HepG2 (cell line): Measurements from ENCODE around the gene SERPINA6. TPM values are rescaled to one million over a fixed set of nuclear protein-coding genes. Genes with fewer than 3 reads are reported as not detected.

Experiments used
- CBX1 ChIP-seq: IDR thresholded peaks from one replicate; pipeline ENCODE4 v1.6.1; 2016; ENCODE audit warnings: antibody characterized with exemption, low read depth
- CEBPB ChIP-seq: IDR thresholded peaks from 2 replicates; pipeline ENCODE4 v1.6.1; 2011; ENCODE audit warnings: low read depth, low read length, improper control_type of control experiment, borderline replicate concordance
- E2F5 ChIP-seq: sonication (generic); formaldehyde crosslinking; conservative IDR thresholded peaks from 2 replicates; pipeline ENCODE4 v1.4.0; 2020; ENCODE audit warnings: missing genetic modification reagents
- EHMT2 ChIP-seq: fragments of 200-600 bp; sonication (generic); IDR thresholded peaks from 2 replicates; pipeline ENCODE4 v1.7.0; 2017; ENCODE audit warnings: antibody characterized with exemption, low read depth, low read length, borderline replicate concordance
- FOXK1 ChIP-seq: sonication (generic); formaldehyde crosslinking; IDR thresholded peaks from 2 replicates; pipeline ENCODE4 v1.4.0; 2020; ENCODE audit warnings: low read depth, missing genetic modification reagents, borderline replicate concordance
- GFI1 ChIP-seq: sonication (generic); formaldehyde crosslinking; IDR thresholded peaks from 2 replicates; pipeline ENCODE4 v1.5.0; 2020; ENCODE audit warnings: missing genetic modification reagents, mild to moderate bottlenecking, borderline replicate concordance
- KLF16 ChIP-seq, 2 experiments: sonication (generic) in 1 of 2; formaldehyde crosslinking in 1 of 2; IDR thresholded peaks; 2 replicates each; pipeline versions ENCODE4 v1.6.1 to v1.8.0; 2016 to 2023; ENCODE audit warnings: missing genetic modification reagents in 2 of 2, missing compliant biosample characterization in 1 of 2
- MYNN ChIP-seq: sonication (generic); formaldehyde crosslinking; IDR thresholded peaks from 2 replicates; pipeline ENCODE4 v1.4.0; 2020; ENCODE audit warnings: mild to moderate bottlenecking, low read depth, missing genetic modification reagents
- PRPF4 ChIP-seq: fragments of 200-400 bp; formaldehyde crosslinking; IDR thresholded peaks from 2 replicates; pipeline ENCODE4 v1.6.1; 2016; ENCODE audit warnings: low read length, low read depth; ENCODE audit not compliant: poor library complexity, severe bottlenecking
- SRSF4 ChIP-seq: fragments of 200-400 bp; formaldehyde crosslinking; IDR thresholded peaks from one replicate; pipeline ENCODE4 v1.6.1; 2018; ENCODE audit warnings: mild to moderate bottlenecking, low read depth, low read length, moderate library complexity; ENCODE audit not compliant: poor library complexity, severe bottlenecking
- ZNF264 ChIP-seq: sonication (generic); formaldehyde crosslinking; IDR thresholded peaks from 2 replicates; pipeline ENCODE4 v1.4.0; 2020; ENCODE audit warnings: missing genetic modification reagents
- ZNF407 ChIP-seq: sonication (generic); formaldehyde crosslinking; IDR thresholded peaks from one replicate; pipeline ENCODE4 v1.5.1; 2020; ENCODE audit warnings: mild to moderate bottlenecking, missing genetic modification reagents; ENCODE audit errors: not compliant biosample characterization
- ZNF512B ChIP-seq: sonication (generic); formaldehyde crosslinking; IDR thresholded peaks from 2 replicates; pipeline ENCODE4 v1.5.1; 2020; ENCODE audit warnings: missing genetic modification reagents, mild to moderate bottlenecking, borderline replicate concordance
- ZNF747 ChIP-seq: sonication (generic); formaldehyde crosslinking; IDR thresholded peaks from 2 replicates; pipeline ENCODE4 v1.8.1; 2023; ENCODE audit warnings: missing genetic modification reagents, mild to moderate bottlenecking, borderline replicate concordance
- ZNF788 ChIP-seq: sonication (generic); formaldehyde crosslinking; IDR thresholded peaks from 2 replicates; pipeline ENCODE4 v1.5.0; 2020; ENCODE audit warnings: mild to moderate bottlenecking, missing genetic modification reagents, borderline replicate concordance
- polyA plus RNA-seq, 8 experiments: library from polyadenylated mRNA; depleted of rRNA in 3 of 8; stranded (reverse) in 7 of 8; unstranded in 1 of 8; fragments of >200 nt; fragmentation: Illumina TruSeq in 4 of 8; extraction: Trizol in 4 of 8; gene quantifications; 2 replicates each; pipeline versions ENCODE4 v1.2.1 to v1.2.3, GENCODE V29; 2011 to 2016; ENCODE audit warnings: low read depth in 4 of 8, missing spikeins in 1 of 8, mixed read lengths in 1 of 8; ENCODE audit not compliant: insufficient read depth in 1 of 8
- total RNA-seq, 5 experiments: library from RNA; depleted of rRNA; stranded (reverse); fragments of >200 nt; fragmentation: Illumina TruSeq; extraction: Trizol; gene quantifications; 2 replicates each; pipeline ENCODE4 v1.2.3, GENCODE V29; 2016; ENCODE audit warnings: low read depth in 1 of 5

Gene SERPINA6
- total and polyA plus RNA-seq, 2 of the 13 experiments (the other 11 are each of a cell fraction or from before 2014, with no cell fraction given), result 260 to 333 TPM

- TF ChIP-seq CBX1 (peak; percentile 31), ZNF747 (CRISPR knock-in tag) (peak; percentile 70; the same call in 1 of the 2 replicates), FOXK1 (CRISPR knock-in tag) (0 out of 2 replicates have a peak, but pooled peaks have one; percentile 53), GFI1 (no peak), E2F5 (CRISPR knock-in tag) (no peak), EHMT2 (no peak), MYNN (CRISPR knock-in tag) (0 out of 2 replicates have a peak, but pooled peaks have one; percentile 55), ZNF788 (CRISPR knock-in tag) (no peak; the same call in 1 of the 2 replicates), PRPF4 (no peak), SRSF4 (no peak), CEBPB (peak; percentile 67; the same call in 1 of the 2 replicates), ZNF264 (CRISPR knock-in tag) (no peak), KLF16 (CRISPR knock-in tag; IDR thresholded peaks at IDR 0.05) (peak in 1 of 2 experiments; percentile 59; a peak in 1 of 4 replicates), ZNF407 (CRISPR knock-in tag) (peak; percentile 42), ZNF512B (CRISPR knock-in tag) (0 out of 2 replicates have a peak, but pooled peaks have one; percentile 62)
Observed at GRCh38 chr14:94322648-94323570, at the start of gene SERPINA6 (continued).
